NCI-H1092 (cell line): Measurements from ENCODE around the gene DNAJB8.

Experiments
- DNase-seq: peaks from one replicate; lab custom pipeline; 2025; lab: John Stamatoyannopoulos, UW

DNAJB8 gene

GRCh38 chr3:128482666-128483656 is 16.3 kb upstream of the DNAJB8 start:
- DNase-seq = no peak

GRCh38 chr3:128482175-128482574 is 15.5 kb upstream of the DNAJB8 start:
- DNase-seq = no peak

- no peak for DNase-seq
These were observed 14.8 kb upstream of the DNAJB8 start for GRCh38 chr3:128481438-128481942.

GRCh38 chr3:128480717-128481437 is 14.2 kb upstream of the DNAJB8 start:
- no peak for DNase-seq

- DNase-seq = no peak
These were observed 13.6 kb upstream of the DNAJB8 start for GRCh38 chr3:128480278-128480677.

GRCh38 chr3:128479558-128480086 is 12.9 kb upstream of the DNAJB8 start:
- no peak for DNase-seq

DNA sequence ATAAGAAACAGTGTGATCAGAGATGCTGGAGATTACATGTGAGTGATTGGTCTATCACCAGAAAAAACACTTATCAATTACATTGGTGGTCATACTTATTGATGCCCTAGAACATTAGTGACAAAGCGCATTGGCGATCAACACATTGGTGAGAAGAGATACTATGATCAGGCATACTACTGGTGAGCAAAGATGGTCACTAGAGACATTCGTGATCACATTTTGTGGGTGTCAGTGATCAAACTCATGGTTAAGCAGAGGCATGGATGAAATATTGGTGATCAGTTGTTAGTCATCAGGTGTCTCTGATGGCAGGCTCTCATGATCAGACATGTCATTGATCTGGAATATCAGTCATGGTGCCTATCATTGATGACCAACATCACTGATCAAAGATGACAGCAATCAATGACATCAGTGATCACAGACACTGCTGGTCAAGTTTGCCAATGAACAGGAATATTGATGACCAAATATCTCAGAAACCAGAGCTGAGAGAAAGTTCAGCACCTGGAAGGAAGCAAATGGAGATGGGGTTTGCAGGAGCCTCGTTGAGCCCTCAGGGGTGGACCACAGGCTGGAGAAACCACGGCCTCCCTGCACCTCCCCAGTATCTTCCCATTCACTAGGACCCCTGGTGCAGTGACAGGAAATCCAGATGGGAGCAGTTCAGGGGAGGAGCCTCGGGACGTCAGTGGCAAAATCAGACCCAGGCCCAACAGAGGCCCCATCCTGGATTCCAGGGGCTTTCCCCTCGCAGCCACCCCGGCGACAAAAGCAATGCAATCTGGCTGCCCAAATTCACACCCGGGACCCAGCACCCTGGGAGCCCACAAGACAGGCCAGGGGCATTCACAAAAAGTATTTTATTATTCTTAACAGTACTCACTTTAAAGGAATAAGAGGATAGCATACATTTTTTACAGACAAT is 12.2 kb upstream of the DNAJB8 start:
- DNase-seq = no peak

- DNase-seq = no peak
These were observed 10.0 kb upstream of the DNAJB8 start for GRCh38 chr3:128476659-128477058.

- DNase-seq = no peak
These were observed 8.7 kb upstream of the DNAJB8 start for GRCh38 chr3:128475355-128475754.

GRCh38 chr3:128473737-128474136 is 7.0 kb upstream of the DNAJB8 start:
- DNase-seq = no peak

DNA sequence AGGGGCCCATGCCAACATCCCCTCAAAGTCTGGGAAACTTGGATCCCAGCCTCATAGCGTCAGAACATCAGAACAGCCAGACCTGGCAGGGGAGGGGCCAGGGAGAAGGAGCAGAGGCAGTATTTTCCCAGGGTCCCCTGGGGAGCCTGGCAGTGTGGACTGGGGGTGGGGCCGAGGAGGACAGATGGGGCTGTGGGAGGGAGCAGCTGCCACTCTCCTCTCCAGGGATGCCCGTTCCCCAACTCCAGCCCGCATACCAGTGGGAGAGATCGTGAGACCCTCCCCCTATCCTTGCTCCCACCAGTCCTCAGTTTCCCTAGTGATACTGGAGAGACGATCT is 6.5 kb upstream of the DNAJB8 start:
- DNase-seq = no peak

DNA sequence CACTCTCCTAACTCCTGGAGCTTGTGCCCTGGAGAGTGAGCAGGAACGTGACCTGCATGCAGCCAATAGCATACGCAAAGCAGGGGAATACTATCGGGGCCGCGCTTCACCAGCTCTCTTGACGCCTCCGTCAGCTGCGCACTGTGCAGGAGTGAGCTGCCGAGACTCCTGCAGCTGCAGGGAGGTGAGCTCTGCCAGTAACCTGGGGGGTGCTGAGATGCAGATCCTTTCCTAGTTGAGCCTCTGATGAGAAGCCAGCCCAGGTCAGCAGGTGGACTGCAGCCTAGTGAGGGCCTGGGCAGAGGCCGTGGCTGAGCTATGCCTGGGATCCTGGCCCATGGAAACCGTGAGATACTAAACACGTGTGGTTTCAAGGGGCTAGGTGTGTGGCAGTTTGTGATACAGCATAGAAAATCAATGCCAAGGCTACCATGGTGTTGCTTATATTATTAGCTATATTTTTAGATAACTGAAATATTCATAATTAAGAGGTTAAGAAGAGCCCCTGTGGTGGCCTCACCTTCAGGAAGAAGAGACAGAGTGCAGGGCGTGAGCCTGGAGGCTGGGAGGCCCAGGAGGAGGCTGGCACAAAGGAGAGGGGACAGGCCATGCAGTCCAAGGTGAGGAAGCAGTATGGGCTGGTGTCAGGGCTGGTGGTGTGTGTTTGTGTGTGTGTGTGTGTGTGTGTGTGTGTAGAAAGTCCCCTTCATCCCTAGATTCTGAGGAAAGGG is 5.9 kb upstream of the DNAJB8 start:
- DNase-seq = no peak

DNA sequence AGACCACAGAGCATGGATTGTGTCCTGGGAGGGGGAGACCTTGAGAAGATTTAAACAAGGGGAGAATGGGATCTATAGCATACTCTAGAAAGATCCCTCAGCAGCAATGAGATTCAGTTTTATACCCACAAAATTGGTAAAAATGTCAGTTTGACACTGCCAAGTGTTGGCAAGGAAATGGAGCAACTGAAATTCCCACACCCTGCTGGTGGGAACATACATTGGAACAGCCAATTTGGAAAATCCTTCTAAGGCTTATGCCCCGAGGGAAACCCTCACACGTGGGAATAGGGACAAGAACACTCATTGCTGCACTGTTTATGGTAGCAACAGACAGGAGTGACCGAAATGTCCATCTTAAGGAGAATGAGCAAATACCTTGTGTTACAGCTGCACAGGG is 5.0 kb upstream of the DNAJB8 start:
- DNase-seq = no peak

DNA sequence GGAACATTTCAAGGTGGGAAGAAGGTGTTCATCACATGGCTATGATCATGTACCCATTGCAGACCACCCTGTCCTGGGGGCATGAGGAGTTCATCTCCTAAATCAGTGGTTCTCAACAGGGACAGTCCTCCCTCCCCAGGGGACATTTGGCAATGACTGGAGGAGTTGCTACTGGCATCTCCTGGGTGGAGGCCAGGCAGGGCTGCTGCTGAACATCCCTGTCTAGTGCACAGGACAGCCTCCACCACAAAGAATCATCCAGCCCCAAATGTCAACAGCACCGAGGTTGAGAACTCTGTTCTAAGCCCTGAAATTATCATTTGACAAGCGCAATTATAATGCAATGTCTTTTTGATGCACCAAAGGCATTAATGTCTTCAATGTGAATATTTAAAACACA is 4.4 kb upstream of the DNAJB8 start:
- DNase-seq = no peak

DNA sequence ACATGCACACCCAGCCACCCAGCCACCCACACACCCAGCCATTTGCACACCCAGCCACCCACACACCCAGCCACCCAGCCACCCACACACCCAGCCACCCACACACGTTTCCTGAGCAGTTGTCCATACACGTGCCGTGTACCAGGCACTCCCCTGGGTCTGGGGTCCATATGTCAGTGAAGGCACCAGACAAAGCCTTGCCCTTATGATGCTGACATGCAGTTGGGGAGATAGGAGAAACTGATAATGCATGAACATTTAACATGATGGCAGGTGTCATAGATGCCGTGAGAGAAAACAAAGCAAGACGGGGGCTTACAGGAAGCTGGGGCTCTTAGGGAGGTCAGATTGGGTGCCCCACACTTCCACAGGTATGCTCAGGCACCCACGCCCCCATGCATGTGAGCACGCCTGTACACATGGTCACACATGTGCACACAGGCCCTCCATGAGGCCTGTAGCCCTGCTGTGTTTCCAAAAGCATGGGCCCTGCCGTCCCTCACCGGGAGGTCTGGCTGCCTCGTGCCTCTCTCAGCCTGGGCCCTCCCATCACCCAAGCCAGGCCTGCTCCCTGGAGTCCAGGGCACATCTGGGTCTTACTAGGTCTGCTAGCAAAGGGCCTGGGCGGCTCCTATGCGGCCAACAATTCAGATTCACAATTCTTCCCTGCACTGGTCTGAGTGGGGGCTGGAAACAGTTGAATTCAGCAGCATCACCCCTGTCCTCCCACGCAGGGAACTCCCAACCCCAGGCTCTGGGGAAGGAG is 3.6 kb upstream of the DNAJB8 start:
- DNase-seq = no peak

- DNase-seq = no peak
These were observed 2.9 kb upstream of the DNAJB8 start for GRCh38 chr3:128469556-128469955.

DNA sequence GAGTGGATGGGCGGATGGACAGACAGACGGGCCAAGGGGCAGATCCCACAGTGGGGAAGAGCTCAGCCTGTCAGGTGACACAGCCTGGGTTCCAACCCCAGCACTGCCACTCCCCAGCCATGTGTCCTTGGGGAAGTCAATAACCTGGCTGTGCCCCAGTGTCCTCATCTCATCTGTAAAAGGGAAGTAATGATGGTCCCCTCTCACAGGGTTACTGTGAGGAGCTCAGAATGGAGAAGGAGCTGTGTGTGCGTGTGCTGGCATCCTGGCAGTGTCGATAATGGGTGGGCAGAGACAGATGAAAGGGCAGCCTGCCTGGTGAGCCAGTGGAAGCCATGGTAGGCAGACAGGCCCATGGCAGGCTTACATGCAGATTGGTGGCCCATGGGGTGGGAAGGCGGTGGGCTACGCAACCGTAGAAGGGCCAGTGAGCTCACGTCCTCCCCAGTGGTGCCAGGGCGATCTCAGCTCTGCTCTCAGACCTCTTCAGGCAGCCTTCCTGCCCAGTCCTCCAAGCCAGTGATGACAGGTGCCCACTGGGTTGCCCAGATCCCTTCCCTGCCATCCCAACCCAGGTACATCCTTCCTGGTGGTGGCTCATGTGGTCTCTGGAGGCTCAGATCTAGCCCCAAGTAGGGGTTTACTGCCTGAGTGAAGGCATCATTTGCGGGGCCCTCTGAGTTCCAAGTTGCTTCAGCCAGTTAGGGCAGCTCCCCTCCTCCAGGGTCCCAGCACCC is 2.3 kb upstream of the DNAJB8 start:
- DNase-seq = no peak

- no peak for DNase-seq
These were observed 1.6 kb upstream of the DNAJB8 start for GRCh38 chr3:128468285-128468790.

- no peak for DNase-seq
These were observed 2.0 kb downstream of the DNAJB8 start for GRCh38 chr3:128464702-128465101.
